Astrocyte of the spinal cord (primary cell): ENCODE data around the gene FADD.

Experiments used
- DNase-seq: peaks from one replicate; pipeline ENCODE4 v3.0.0; 2011; ENCODE audit warnings: low read depth, low spot score
- H3K4me3 ChIP-seq: 2 replicates; pipeline ENCODE4 v1.5.1; 2011; ENCODE audit warnings: low read depth, mild to moderate bottlenecking, low read length, moderate library complexity
- in situ Hi-C: cut with HindIII; loops from 2 replicates; pipeline ENCODE4 v1.10.0; 2017; ENCODE audit warnings: low sequenced_read_pairs
- TF ChIP-seq, protein P1 (sequence below): IDR thresholded peaks from 2 replicates; pipeline ENCODE4 v1.5.1; 2012; ENCODE audit warnings: low read depth, mild to moderate bottlenecking, low read length, inconsistent platforms

The FADD gene

GRCh38 chr11:70241709-70242108 is 38.6 kb downstream of the FADD start:
- no peak for DNase-seq
- in situ Hi-C loops: no loop called here
- TF ChIP-seq, protein P1, sequence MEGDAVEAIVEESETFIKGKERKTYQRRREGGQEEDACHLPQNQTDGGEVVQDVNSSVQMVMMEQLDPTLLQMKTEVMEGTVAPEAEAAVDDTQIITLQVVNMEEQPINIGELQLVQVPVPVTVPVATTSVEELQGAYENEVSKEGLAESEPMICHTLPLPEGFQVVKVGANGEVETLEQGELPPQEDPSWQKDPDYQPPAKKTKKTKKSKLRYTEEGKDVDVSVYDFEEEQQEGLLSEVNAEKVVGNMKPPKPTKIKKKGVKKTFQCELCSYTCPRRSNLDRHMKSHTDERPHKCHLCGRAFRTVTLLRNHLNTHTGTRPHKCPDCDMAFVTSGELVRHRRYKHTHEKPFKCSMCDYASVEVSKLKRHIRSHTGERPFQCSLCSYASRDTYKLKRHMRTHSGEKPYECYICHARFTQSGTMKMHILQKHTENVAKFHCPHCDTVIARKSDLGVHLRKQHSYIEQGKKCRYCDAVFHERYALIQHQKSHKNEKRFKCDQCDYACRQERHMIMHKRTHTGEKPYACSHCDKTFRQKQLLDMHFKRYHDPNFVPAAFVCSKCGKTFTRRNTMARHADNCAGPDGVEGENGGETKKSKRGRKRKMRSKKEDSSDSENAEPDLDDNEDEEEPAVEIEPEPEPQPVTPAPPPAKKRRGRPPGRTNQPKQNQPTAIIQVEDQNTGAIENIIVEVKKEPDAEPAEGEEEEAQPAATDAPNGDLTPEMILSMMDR: no peak
- H3K4me3 ChIP-seq: no peak overlapping the region

GRCh38 chr11:70242885-70243284 is 39.8 kb downstream of the FADD start:
- TF ChIP-seq, protein P1: no peak
- no peak for DNase-seq
- no peak overlapping the region for H3K4me3 ChIP-seq
- in situ Hi-C loops: no loop called here

DNA sequence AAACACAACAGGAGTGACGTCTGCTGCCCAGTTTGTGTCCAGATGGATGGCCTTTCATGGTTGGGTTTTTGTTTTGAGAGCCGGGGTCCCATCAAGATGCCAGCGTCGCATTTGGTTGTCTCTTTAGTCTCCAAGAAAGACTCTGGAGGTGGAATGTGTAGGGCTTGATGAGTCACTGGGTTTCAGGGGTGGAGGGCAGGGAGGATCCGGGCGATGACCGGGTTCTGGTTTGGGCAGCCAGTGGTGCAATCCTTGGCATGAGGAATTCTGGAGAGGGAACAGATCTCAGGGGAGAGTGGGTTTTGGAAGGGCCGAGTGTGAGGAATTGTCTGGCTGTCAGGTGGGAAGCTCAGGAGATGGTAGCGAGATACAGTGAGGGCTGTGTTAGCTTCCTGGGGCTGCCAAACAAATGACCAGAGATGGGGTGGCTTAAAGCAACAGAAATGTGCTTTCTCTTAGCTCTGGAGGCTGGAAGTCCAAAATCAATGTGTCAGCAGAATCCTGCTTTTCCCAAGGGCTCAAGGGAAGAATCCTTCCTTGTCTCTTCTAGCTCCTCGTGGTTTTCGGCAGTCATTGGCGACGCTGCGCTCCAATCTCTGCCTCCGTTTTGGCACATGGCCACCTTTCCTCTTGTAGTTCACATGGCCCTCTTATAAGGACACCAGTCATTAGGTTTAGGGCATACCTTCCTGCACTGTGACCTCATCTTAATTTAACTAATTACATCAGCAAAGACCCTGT is 41.0 kb downstream of the FADD start:
- DNase-seq: no peak
- TF ChIP-seq, protein P1: no peak
- H3K4me3 ChIP-seq: no peak overlapping the region
- in situ Hi-C loops: no loop called here

GRCh38 chr11:70244698-70245097 is 41.6 kb downstream of the FADD start:
- TF ChIP-seq, protein P1: no peak
- peak; percentile 86 for DNase-seq
- in situ Hi-C loops: no loop called here
- no peak overlapping the region for H3K4me3 ChIP-seq

DNA sequence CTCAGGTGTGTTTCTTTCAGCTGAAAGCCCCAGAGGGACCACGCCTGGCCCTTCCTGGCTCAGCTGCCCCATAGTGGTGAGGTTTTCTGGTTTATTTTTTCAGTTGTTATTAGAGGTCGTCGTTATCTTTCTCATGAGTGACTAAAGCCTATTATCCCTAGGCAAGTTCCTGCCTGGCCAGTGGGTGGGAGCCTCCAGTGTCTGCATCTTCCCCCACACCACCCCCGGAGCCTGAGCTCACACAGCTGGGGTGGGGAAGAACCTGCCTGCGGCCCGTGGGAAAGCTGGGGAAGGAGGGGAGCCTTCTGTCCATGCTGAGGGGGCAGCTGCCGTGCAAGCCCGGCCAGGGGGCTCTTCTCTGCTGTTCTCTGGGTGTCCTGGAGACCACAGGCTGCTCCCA is 43.1 kb downstream of the FADD start:
- TF ChIP-seq, protein P1: no peak
- in situ Hi-C loops: no loop called here
- DNase-seq: peak; percentile 52
- no peak overlapping the region for H3K4me3 ChIP-seq

DNA sequence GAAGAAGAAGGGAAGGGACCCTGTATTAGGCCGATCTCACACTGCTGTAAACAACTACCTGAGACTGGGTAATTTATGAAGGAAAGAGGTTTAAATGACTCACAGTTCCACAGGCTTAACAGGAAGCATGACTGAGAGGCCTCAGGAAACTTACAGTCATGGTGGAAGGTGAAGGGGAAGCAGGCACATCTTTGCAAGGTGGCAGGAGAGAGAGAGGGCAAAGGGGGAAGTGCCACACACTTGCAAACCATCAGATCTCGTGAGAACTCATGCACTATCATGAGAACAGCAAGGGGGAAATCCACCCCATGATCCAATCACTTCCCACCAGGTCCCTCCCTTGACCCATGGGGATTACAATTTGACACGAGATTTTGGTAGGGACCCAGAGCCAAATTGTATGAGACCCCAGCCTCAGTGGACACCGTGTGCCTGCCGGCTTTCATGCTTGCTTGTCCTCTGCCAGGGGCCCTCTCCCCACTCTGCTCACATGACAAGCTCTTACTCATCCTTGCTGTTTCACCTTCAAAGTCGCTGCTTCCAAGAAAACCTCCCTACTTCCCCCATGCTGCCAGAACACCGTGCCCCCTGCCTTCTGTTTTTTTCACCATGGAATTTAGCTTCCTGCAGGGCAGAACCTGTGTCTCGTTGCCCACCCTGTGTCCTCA is 44.1 kb downstream of the FADD start:
- H3K4me3 ChIP-seq: no peak overlapping the region
- DNase-seq: peak; percentile 14
- in situ Hi-C loops: no loop called here
- TF ChIP-seq, protein P1: no peak
